ENCODE results near the gene WNK2. TPM values are rescaled to one million over a fixed set of nuclear protein-coding genes. Genes with fewer than 3 reads are reported as not detected.

Gene WNK2
- total RNA-seq, 1 experiment from 2014 or later = not detected

DNA sequence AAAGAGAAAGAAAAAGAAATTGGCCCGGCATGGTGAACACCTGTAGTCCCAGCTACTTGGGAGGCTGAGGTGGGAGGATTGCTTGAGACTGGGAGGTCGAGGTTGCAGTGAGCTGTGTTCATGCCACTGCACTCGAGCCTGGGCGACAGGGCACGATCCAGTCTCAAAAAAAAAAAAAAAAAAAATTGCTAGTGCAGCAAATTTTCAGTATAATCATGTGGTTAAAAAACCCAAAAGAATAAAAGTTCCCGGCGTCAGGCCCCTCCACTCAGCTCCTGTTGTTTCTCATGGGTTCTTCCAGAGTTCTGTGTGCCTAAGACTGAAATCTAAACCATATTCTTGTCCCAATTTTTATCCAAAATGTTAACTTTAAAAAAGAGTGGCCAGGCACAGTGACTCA lies 49.1 kb downstream of the WNK2 start:
- no peaks in the 10 kb centered on the region for H3K9me3 ChIP-seq (replicated peaks)
- H3K27me3 ChIP-seq = peaks cover 20% of the 10 kb centered on the region
- no peaks in the 10 kb centered on the region for H3K36me3 ChIP-seq
- H3K4me1 ChIP-seq = no peaks in the 10 kb centered on the region
- no peak overlapping the region for H3K27ac ChIP-seq
- no peak for DNase-seq
- H3K4me3 ChIP-seq = no peak overlapping the region

DNA sequence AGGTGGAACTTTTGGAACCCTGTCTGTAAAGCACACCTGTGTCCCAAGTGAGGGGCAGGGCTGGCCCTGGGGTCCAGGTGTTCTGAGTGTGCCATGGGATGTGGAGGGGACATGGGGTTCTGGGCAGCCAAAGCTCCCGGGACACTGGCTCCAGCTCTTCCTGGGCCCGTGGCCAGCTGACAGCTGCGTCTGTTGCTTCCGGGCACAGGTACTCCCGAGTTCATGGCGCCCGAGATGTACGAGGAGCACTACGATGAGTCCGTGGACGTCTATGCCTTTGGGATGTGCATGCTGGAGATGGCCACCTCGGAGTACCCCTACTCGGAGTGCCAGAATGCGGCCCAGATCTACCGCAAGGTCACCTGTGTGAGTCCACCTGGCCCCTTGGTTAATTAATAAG lies 50.7 kb downstream of the WNK2 start:
- peaks cover 20% of the 10 kb centered on the region for H3K27me3 ChIP-seq
- H3K4me1 ChIP-seq = no peaks in the 10 kb centered on the region
- H3K27ac ChIP-seq = no peak overlapping the region
- no peaks in the 10 kb centered on the region for H3K9me3 ChIP-seq (replicated peaks)
- DNase-seq = no peak
- no peaks in the 10 kb centered on the region for H3K36me3 ChIP-seq
- H3K4me3 ChIP-seq = no peak overlapping the region

DNA sequence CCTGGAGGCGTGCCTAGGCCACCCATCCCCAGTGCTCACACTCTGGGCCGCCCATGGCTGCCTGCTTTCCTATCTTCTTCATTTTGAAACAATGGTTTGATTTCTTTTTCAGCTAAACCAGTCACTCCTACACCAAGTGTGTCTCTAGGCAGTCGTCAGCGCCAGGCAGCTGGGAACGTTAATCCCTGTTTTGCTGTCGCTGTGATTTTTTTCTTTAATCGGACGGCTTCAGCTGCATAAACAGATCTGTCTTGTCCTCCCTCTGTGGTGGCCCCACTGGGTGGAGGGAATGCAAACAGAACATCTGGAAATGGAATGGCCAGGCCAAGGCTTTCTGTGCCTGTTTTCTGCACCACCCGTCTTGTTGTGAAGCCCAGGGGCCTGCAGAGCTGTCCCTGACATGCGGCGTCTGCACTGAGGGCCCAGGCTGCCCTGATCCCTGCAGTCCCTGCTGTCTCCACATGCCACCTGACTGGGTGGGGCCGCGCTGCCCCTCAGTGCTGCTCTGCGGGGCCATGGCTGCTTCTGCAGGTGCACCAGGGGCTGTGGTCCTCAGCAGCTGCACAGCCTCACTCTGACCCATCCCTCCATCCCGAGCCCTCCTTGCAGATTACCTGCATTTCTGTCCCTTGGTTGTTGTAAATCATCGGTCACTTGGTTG lies 51.5 kb downstream of the WNK2 start:
- Histone ChIP-seq H3K4me3 (no peak overlapping the region), H3K4me1 (no peaks in the 10 kb centered on the region), H3K9me3 (replicated peaks) (no peaks in the 10 kb centered on the region), H3K27me3 (peaks cover 20% of the 10 kb centered on the region), H3K27ac (no peak overlapping the region), H3K36me3 (no peaks in the 10 kb centered on the region)
- DNase-seq = no peak

DNA sequence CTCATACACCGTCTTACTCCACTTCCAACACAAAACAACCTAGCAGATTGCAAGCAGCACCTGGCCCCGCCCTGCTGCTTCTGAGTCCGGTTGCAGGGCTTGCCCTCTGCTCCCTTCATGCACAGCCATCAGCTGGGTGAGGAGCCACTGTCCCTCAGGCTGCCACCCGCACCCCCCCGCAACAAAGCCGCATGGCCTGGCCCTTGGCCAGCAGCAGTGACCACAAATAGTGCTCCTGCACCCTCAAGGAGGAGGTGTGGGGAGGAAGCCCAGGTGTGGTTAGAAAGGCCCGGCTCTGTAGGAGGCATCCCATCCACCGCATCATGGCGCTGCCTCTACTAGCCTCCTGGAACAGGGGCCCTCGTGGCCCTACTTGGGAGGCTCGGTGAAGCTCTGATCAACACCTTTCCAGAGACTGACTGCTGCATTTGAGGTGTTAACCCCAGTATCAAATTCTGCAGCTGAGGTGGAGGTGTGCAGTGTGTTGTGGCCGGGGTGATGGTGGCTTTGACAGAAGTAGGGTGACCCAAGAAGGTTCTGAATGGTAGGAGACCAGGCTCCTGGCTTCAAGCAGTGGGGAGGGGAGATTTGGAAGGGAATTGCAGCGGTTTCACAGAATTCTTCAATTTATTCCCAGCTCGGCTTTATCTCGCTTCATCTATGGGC lies 52.7 kb downstream of the WNK2 start:
- H3K9me3 ChIP-seq (replicated peaks) = no peaks in the 10 kb centered on the region
- DNase-seq = no peak
- no peak overlapping the region for H3K4me3 ChIP-seq
- no peaks in the 10 kb centered on the region for H3K4me1 ChIP-seq
- no peak overlapping the region for H3K27ac ChIP-seq
- no peaks in the 10 kb centered on the region for H3K36me3 ChIP-seq
- peaks cover 19% of the 10 kb centered on the region for H3K27me3 ChIP-seq

DNA sequence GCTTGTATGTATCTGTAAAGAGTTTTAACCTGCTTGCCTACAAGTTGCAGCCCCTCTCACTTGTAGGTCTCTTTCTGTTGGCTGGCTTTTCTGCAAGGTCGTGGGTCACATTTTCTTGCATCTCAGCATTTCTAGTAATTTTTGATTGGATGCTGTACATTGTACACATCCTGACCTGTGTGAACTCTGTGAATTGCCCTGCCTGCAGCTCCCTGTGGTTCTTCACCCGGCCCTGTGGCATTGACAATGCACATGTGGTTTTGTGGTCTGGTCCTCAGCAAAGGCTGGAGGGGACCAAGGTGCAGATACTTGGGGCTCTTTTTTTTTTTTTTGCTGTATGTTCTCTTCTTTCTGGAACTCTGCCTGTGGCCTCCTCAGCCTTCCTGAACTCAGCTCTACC lies 53.6 kb downstream of the WNK2 start:
- H3K27ac ChIP-seq = no peak overlapping the region
- H3K9me3 ChIP-seq (replicated peaks) = no peaks in the 10 kb centered on the region
- no peaks in the 10 kb centered on the region for H3K36me3 ChIP-seq
- no peak overlapping the region for H3K4me3 ChIP-seq
- no peaks in the 10 kb centered on the region for H3K4me1 ChIP-seq
- DNase-seq = no peak
- peaks cover 17% of the 10 kb centered on the region for H3K27me3 ChIP-seq

DNA sequence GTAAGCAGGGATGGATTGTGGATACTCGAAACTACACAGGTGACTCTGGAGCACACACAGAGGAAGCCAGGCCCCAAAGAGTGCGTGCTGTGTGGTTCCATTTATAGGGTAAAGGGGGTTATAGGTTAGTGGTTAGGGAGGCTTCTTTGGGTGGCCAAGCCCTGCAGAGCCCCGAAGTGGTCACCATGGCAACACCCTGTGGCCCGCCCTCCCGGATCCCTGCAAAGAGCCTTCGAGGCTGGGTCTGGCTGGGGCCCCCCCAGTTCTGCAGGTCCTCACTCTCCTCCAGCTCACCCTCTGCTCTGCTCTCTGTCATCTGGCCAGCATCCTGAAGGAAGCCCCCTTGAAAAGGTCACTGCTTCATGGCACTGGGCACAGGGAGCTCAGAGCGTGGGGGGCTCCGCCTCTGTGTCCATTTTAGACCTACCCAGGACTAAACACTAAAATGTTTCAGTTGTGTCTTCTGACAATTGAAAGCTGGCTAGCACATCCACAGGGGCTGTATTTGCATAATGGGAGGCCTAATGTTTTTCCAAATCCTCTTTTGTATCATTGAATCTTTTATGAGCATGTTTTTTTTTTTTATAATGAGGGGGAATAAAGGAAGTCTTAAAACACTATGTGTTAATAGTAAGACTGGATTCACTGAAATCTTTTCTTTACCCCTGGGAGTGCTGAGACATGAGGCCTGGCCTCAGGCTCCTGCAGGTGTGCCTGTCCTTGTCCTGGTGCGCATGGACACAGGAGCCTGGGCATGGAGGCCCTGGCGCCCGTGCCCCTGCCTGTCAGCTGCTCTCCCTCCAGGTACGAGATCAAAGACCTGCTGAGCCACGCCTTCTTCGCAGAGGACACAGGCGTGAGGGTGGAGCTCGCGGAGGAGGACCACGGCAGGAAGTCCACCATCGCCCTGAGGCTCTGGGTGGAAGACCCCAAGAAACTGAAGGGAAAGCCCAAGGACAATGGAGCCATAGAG lies 55.3 kb downstream of the WNK2 start:
- no peak overlapping the region for H3K4me3 ChIP-seq
- H3K36me3 ChIP-seq = no peaks in the 10 kb centered on the region
- H3K27ac ChIP-seq = no peak overlapping the region
- no peaks in the 10 kb centered on the region for H3K9me3 ChIP-seq (replicated peaks)
- DNase-seq = no peak
- H3K27me3 ChIP-seq = peaks cover 18% of the 10 kb centered on the region
- H3K4me1 ChIP-seq = no peaks in the 10 kb centered on the region

DNA sequence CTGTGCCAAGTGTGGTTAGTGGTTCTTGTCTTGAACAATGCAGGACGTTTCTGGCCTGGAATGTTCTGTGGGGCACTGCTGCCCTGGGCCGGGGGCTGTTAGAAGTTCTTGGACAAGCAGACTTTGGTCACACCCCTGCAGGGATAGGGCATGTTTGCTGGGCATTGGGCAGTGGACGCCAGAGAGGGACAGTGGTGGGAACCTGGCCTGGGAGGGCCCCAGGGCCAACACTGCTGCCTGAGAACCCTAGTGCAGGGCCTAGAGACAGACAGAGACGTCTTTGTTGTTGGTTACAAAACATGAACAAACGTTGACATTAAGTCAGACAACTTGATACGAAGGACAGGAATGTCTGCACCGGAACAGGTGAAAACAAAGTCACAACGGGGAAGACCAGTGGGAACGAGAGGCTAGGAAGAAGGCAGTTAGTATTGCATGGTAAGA lies 57.0 kb downstream of the WNK2 start:
- no peak for DNase-seq
- no peak overlapping the region for H3K27ac ChIP-seq
- H3K36me3 ChIP-seq = no peaks in the 10 kb centered on the region
- no peaks in the 10 kb centered on the region for H3K4me1 ChIP-seq
- H3K9me3 ChIP-seq (replicated peaks) = no peaks in the 10 kb centered on the region
- H3K27me3 ChIP-seq = peaks cover 18% of the 10 kb centered on the region; the same call in 1 of the 2 replicates
- no peak overlapping the region for H3K4me3 ChIP-seq

DNA sequence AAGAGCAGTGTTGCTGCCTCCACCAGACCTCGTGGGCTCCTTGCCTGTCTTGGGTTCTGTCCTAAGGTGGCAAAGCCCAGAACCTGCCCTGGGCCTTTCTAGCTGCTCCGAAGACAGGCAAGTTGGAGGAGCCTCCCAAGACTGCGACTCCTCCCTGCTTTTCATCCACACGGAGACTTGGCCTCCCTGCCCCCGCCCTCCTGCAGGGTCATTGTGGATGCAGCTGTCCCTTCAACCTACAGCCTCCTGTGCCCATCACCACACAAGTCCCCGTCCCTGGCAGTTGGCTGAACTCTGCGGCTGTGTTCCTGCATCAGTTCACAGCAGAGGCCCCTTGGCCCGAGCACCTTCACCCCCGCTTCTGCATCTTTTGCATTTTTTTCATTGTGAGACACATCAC lies 59.2 kb downstream of the WNK2 start:
- Histone ChIP-seq H3K27ac (no peak overlapping the region), H3K4me1 (no peaks in the 10 kb centered on the region), H3K36me3 (no peaks in the 10 kb centered on the region), H3K9me3 (replicated peaks) (no peaks in the 10 kb centered on the region), H3K27me3 (peaks cover 27% of the 10 kb centered on the region; the same call in 1 of the 2 replicates), H3K4me3 (no peak overlapping the region)
- no peak for DNase-seq

DNA sequence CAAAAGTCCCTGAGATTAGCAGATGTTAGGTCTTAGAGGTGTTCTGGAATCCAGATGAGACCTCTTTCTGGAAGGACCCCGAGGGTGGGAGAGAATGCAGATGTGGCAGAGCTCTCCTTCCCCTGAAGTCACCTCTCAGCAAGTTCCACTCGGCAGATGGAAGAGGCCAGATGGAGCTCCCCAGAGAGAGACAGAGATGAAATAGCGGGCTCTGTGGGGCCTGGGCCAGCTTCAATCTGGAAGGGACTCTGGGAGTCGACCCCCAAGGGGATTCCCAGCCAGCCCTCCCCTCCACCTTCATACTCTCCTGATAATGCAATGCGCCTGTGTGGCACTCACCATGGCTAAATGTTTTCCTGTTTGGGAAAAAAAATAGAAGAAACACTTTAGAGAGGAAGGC lies 60.2 kb downstream of the WNK2 start:
- Histone ChIP-seq H3K36me3 (no peaks in the 10 kb centered on the region), H3K4me1 (no peaks in the 10 kb centered on the region), H3K27me3 (peaks cover 27% of the 10 kb centered on the region; the same call in 1 of the 2 replicates), H3K4me3 (no peak overlapping the region), H3K27ac (no peak overlapping the region), H3K9me3 (replicated peaks) (no peaks in the 10 kb centered on the region)
- DNase-seq = no peak

DNA sequence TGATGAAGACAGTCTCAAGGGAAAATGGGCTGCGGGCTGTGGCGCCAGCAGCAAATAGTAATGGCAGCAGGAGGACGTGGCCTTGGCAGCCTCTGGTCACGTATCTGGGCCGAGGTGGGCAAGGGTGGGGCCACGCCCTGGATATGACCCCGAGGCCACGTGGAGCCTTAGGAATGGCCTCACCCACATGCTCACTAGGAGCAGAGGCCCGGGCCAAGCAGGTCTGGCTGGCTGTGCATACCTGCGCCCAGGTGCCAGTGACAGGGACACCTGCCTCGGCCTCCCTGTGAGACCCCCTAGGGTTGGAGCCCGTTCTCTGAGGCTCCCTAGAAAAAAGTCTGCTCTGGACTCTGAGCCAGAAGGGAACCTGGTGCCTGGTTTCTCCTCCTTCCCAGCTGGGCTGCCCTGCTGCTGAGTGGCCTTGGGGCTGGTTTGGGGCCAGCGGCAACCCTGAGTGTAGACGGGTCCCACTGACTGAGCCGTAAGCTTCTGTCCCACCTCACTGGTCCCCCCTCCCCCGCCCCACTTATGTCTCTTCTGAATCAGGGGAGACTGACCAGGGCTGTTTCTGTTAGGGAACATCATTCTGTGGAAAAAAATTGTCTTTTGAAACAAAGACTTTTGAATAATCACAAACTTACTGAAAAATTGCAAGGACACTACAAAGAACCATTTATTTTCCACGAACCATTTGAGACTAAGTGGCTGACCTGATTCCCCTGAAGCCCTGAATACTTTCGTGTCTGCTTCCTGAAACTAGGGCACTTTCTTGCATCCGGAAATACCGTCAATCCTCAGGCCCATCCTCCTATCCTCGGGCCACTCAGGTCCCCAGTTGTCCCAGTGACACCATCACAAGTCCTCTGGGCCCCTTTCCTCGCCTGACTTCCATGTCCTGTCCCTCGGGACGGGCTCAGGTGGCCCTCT lies 60.8 kb downstream of the WNK2 start:
- DNase-seq = no peak
- H3K9me3 ChIP-seq (replicated peaks) = no peaks in the 10 kb centered on the region
- H3K27me3 ChIP-seq = peaks cover 27% of the 10 kb centered on the region; the same call in 1 of the 2 replicates
- no peak overlapping the region for H3K27ac ChIP-seq
- H3K4me1 ChIP-seq = no peaks in the 10 kb centered on the region
- no peak overlapping the region for H3K4me3 ChIP-seq
- no peaks in the 10 kb centered on the region for H3K36me3 ChIP-seq

DNA sequence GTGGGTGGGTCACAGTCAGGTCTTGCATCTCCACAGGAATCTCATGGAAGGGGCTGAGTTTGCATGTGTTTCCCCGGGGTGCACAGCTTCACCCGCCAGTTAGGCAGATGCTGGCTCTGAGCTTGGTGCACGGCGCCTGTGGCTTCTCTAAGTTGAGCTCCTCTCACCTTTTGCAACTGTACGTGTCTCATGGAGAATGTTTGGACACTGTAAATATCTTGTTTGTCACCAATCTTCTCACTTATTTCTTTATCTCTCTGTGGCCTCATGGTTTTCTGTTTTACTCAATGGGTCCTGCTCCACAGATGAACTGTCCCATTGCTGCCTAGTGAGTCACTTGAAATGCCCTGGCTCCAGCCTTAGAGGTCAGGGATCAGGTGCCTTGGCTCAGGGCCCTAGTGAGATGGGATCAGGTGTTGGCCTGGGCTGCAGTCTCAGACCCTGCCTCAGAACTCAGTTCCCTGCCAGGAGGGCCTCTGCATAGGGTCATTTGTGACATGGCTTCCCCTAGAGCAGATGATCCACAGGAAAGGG lies 61.6 kb downstream of the WNK2 start:
- Histone ChIP-seq H3K27ac (no peak overlapping the region), H3K4me1 (no peaks in the 10 kb centered on the region), H3K9me3 (replicated peaks) (no peaks in the 10 kb centered on the region), H3K4me3 (no peak overlapping the region), H3K36me3 (no peaks in the 10 kb centered on the region), H3K27me3 (peaks cover 27% of the 10 kb centered on the region; the same call in 1 of the 2 replicates)
- DNase-seq = no peak

DNA sequence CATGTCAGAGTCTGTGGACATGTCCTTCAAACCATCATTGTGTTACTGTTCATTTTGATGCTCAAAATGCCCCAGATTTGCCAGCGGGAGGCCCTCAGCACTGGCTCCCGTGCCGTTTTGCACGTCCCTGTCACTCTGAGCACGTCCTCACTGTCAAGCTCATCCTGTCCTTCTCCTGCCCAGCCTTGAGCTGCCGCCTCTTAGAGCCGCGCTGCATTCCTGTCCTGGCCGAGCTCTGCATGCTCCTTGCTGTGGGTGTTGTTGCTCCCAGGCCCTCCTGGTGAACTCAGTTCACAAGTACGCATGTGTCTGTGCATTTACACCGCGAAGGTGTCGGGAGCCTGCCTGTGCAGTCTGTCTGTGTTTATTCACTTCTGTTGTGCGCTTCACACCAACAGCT lies 62.2 kb downstream of the WNK2 start:
- Histone ChIP-seq H3K9me3 (replicated peaks) (no peaks in the 10 kb centered on the region), H3K27me3 (peaks cover 27% of the 10 kb centered on the region; the same call in 1 of the 2 replicates), H3K4me1 (no peaks in the 10 kb centered on the region), H3K36me3 (no peaks in the 10 kb centered on the region), H3K4me3 (no peak overlapping the region), H3K27ac (no peak overlapping the region)
- DNase-seq = no peak

DNA sequence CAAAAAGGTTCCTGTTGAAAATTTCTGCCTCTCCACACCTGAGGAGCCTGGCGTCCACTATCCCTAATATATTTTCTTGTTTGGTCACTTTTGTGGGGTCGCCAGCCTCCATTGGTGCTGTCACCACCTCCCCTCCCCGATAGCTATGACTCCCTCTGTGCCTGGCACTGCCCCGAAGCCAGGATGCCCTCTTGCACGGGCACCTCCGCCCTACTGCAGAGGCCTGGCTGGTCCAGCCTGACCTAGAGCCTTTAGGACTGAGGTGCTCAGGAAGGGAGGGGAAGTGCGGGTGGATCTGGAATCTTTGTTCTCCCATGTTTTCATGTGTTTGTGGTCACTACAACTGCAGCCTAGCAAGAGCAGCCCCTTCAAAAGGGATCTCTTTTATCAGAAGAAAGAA lies 62.6 kb downstream of the WNK2 start:
- peaks cover 27% of the 10 kb centered on the region; the same call in 1 of the 2 replicates for H3K27me3 ChIP-seq
- H3K4me1 ChIP-seq = no peaks in the 10 kb centered on the region
- H3K36me3 ChIP-seq = no peaks in the 10 kb centered on the region
- no peak for DNase-seq
- H3K9me3 ChIP-seq (replicated peaks) = no peaks in the 10 kb centered on the region
- no peak overlapping the region for H3K27ac ChIP-seq
- H3K4me3 ChIP-seq = no peak overlapping the region

Data from SJCRH30 (cell line).